Heart left ventricle (tissue), 16 donors: Measurements from ENCODE around the gene ORM1. TPM values are rescaled to one million over a fixed set of nuclear protein-coding genes. Genes with fewer than 3 reads are reported as not detected.

ENCODE experiments used
- ATAC-seq, 4 donors: fragments of 200-7000 bp; cut with Tn5 transposase; one replicate each; pipeline ENCODE4 v1.9.1; 2020 to 2022; ENCODE audit warnings: moderate library complexity in 4 of 4, mild to moderate bottlenecking in 3 of 4, moderate number of reproducible peaks in 1 of 4
- DNase-seq, 5 donors: peaks; one replicate each; pipeline ENCODE4 v3.0.0-alpha.2; 2020
- H3K27ac ChIP-seq, 12 donors: fragments of 200-600 bp; sonication (generic) in 4 of 12; one replicate each; pipeline versions ENCODE4 v1.5.0 to v1.8.0; 2016 to 2022; ENCODE audit warnings: mild to moderate bottlenecking in 2 of 12
- H3K27me3 ChIP-seq, 9 donors: fragments of 200-600 bp; sonication (generic) in 2 of 9; one replicate each; pipeline versions ENCODE4 v1.5.1 to v1.8.0; 2016 to 2022; ENCODE audit warnings: mild to moderate bottlenecking in 3 of 9
- H3K36me3 ChIP-seq, 9 donors: fragments of 200-600 bp; sonication (generic) in 2 of 9; one replicate each; pipeline versions ENCODE4 v1.5.0 to v1.8.0; 2018 to 2022; ENCODE audit warnings: mild to moderate bottlenecking in 2 of 9
- H3K4me1 ChIP-seq, 12 donors: fragments of 200-600 bp; sonication (generic) in 4 of 12; one replicate each; pipeline versions ENCODE4 v1.5.0 to v1.8.0; 2016 to 2022; ENCODE audit warnings: mild to moderate bottlenecking in 3 of 12
- H3K4me3 ChIP-seq, 12 donors: fragments of 200-600 bp; sonication (generic) in 4 of 12; one replicate each; pipeline versions ENCODE4 v1.5.0 to v1.8.0; 2017 to 2022; ENCODE audit warnings: mild to moderate bottlenecking in 9 of 12, moderate library complexity in 4 of 12
- H3K9me3 ChIP-seq, 12 donors: fragments of 200-600 bp; sonication (generic) in 4 of 12; one replicate each; pipeline versions ENCODE4 v1.5.0 to v1.8.0; 2016 to 2022; ENCODE audit warnings: mild to moderate bottlenecking in 1 of 12
- CTCF ChIP-seq, 12 donors: fragments of 200-600 bp; sonication (generic) in 4 of 12; IDR thresholded peaks; one replicate each; pipeline versions ENCODE4 v1.5.0 to v1.8.0; 2018 to 2022; ENCODE audit warnings: antibody characterized with exemption in 12 of 12, mild to moderate bottlenecking in 5 of 12
- POLR2A ChIP-seq, 2 donors: fragments of 450-650 bp; IDR thresholded peaks; one replicate each; pipeline ENCODE4 v1.6.1; 2017; ENCODE audit warnings: antibody characterized with exemption in 2 of 2, mild to moderate bottlenecking in 2 of 2, moderate library complexity in 2 of 2
- WGBS, 4 donors: extraction: QIAGEN DNeasy Blood & Tissue Kit in 2 of 4; methylation state at CpG; one replicate each; pipeline versions ENCODE4 v1.1.5 to v1.1.7; 2013 to 2018; 5-methylcytosine and 5-hydroxymethylcytosine counted together
- intact Hi-C, 10 donors: fragments of 100-400 bp; cut with DNase I; formaldehyde crosslinking; loops; one replicate each; pipeline versions ENCODE4 v1.11.1 to v1.14.2; 2022
- polyA plus RNA-seq, 2 donors: library from polyadenylated mRNA; stranded (reverse); fragments of 200-250 nt; gene quantifications; one replicate each; pipeline ENCODE4 v1.2.3, GENCODE V29; 2013
- total RNA-seq, 9 donors: library from RNA; depleted of rRNA in 2 of 9; stranded (reverse); fragments of >200 nt in 2 of 9; fragmentation: NEBNext Ultra II Directional in 3 of 9; extraction: Animal tissue kit (Norgen Biotek cat#: 25700) in 3 of 9; gene quantifications; one replicate each; pipeline versions ENCODE4 v1.1.0 to v1.2.4, GENCODE V29; 2016 to 2023
- donor health status: ischemic (EF 13 %, LVEDD 7.1; RV severe dilation, severe dysfunction).
- donor health status: healthy with polysubstance abuse.
- donor health status: DM: no; HTN: yes; CAD: no.
- donor health status: DM: no; HTN: no; CAD: no.
- donor health status: ischemic (EF 25% LVEDD 6.9; RV normal size, moderate dysfunction).
- donor health status: ischemic (EF 25% LVEDD 5.7; RV mildly dilated, moderate dysfunction).
- donor health status: healthy.
- donor health status: DM: yes; HTN: yes; CAD: no.
- donor health status: ischemic (EF 35%, LVEDD 5.7; RV mildly dilated, moderate dysfunction).
- donor health status: nonischemic (EF 11% LVEDD 7.7; RV severe dilation, severe dysfunction).
- donor health status: DM: yes; HTN: yes; CAD: no.
- donor health status: PGD.
- donor health status: ischemic (EF 29% LVEDD 5.4; RV normal size, mild dysfunction).
- donor health status: nonischemic (EF 23%, LVEDD 6.1; RV moderate dilation, normal function).

Gene ORM1
- total and polyA plus RNA-seq, 11 donors = 0.51 to 1.00 (median 0.80) TPM; not detected in 8

- H3K36me3 ChIP-seq = peaks cover 0 to 12% (median 4%) of the 10 kb centered on the region in 9 donors
- TF ChIP-seq CTCF (IDR thresholded peaks at IDR 0.05) = no peak
- no peak for TF ChIP-seq POLR2A (IDR thresholded peaks at IDR 0.05)
- H3K27ac ChIP-seq = no peak overlapping the region
- H3K27me3 ChIP-seq = no peaks in the 10 kb centered on the region
- intact Hi-C loops = no loop called here
- WGBS, 4 donors = 88 to 96% (median 92%) methylated on average over 10 to 13 of the region's 13 CpGs
- no peak for DNase-seq
- ATAC-seq = no peak
- no peaks in the 10 kb centered on the region for H3K9me3 ChIP-seq
- H3K4me1 ChIP-seq = peaks cover 0 to 6% (median 2%) of the 10 kb centered on the region in 12 donors
- H3K4me3 ChIP-seq = no peak overlapping the region
Observed at GRCh38 chr9:114308361-114308950, 14.4 kb upstream of the ORM1 start.

GRCh38 chr9:114309096-114309495 lies 13.8 kb upstream of the ORM1 start:
- peaks cover 0 to 12% (median 4%) of the 10 kb centered on the region in 9 donors for H3K36me3 ChIP-seq
- ATAC-seq (no peak), DNase-seq (no peak)
- WGBS, 4 donors = 91 to 97% (median 93%) methylated on average over 6 to 13 of the region's 13 CpGs
- intact Hi-C loops = no loop called here
- no peaks in the 10 kb centered on the region for H3K9me3 ChIP-seq
- H3K27me3 ChIP-seq = no peaks in the 10 kb centered on the region
- H3K27ac ChIP-seq = no peak overlapping the region
- no peak overlapping the region for H3K4me3 ChIP-seq
- peaks cover 0 to 6% (median 2%) of the 10 kb centered on the region in 12 donors for H3K4me1 ChIP-seq
- TF ChIP-seq POLR2A (IDR thresholded peaks at IDR 0.05) (no peak), CTCF (IDR thresholded peaks at IDR 0.05) (no peak)

- intact Hi-C loops = no loop called here
- peak in 1 of 5 donors; percentile 10 for DNase-seq
- H3K36me3 ChIP-seq = peaks cover 0 to 12% (median 4%) of the 10 kb centered on the region in 9 donors
- 87% methylated on average over 22 of the region's 22 CpGs for WGBS, 4 donors
- H3K9me3 ChIP-seq = peaks cover 0 to 5% (median 0%) of the 10 kb centered on the region in 12 donors
- H3K4me3 ChIP-seq = no peak overlapping the region
- H3K27me3 ChIP-seq = no peaks in the 10 kb centered on the region
- ATAC-seq = no peak
- TF ChIP-seq CTCF (IDR thresholded peaks at IDR 0.05) (no peak), POLR2A (IDR thresholded peaks at IDR 0.05) (no peak)
- peaks cover 0 to under 1% (median 0%) of the 10 kb centered on the region in 12 donors for H3K4me1 ChIP-seq
- H3K27ac ChIP-seq = no peak overlapping the region
Observed at GRCh38 chr9:114310471-114311450, 12.1 kb upstream of the ORM1 start.
